OCI-LY3 (cell line): ENCODE data around the gene CLDN22.

Experiments used
- H2AFZ ChIP-seq: fragments of 200-600, 300-600 bp; shearing (Covaris generic); 2 replicates; pipeline ENCODE4 v1.6.0; 2014; ENCODE audit warnings: antibody characterized with exemption, low read depth, low read length
- H3K27ac ChIP-seq: fragments of 200-600, 300-600 bp; sonication (generic); 2 replicates; pipeline ENCODE4 v1.5.1; 2014; ENCODE audit warnings: mild to moderate bottlenecking, low read length, moderate library complexity, mixed read lengths
- H3K27me3 ChIP-seq: fragments of 200-600, 300-600 bp; sonication (generic); 2 replicates; pipeline ENCODE4 v1.6.1; 2014; ENCODE audit warnings: low read depth, low read length, mixed read lengths
- H3K36me3 ChIP-seq: fragments of 200-600, 300-600 bp; sonication (generic); replicated peaks from 2 replicates; pipeline ENCODE3; 2014; ENCODE audit warnings: low read depth, low read length, mixed read lengths
- H3K4me1 ChIP-seq: fragments of 300-600, 200-600 bp; sonication (generic); 2 replicates; pipeline ENCODE4 v1.6.1; 2014; ENCODE audit warnings: low read length, mixed read lengths
- H3K4me2 ChIP-seq: fragments of 200-600, 300-600 bp; sonication (generic); 2 replicates; pipeline ENCODE4 v1.6.1; 2014; ENCODE audit warnings: low read length, mixed read lengths
- H3K4me3 ChIP-seq: fragments of 300-600, 200-600 bp; sonication (generic); 2 replicates; pipeline ENCODE4 v1.5.1; 2014; ENCODE audit warnings: antibody characterized with exemption, mild to moderate bottlenecking, low read length, moderate library complexity
- H3K79me2 ChIP-seq: fragments of 300-600, 200-600 bp; shearing (Covaris generic); 2 replicates; pipeline ENCODE4 v1.6.1; 2014; ENCODE audit warnings: mild to moderate bottlenecking, low read length, mixed read lengths
- H3K9ac ChIP-seq: fragments of 300-600, 200-600 bp; shearing (Covaris generic); 2 replicates; pipeline ENCODE4 v1.6.0; 2014; ENCODE audit warnings: mild to moderate bottlenecking, low read length, moderate library complexity
- H3K9me3 ChIP-seq: fragments of 200-600, 300-600 bp; shearing (Covaris generic); 2 replicates; pipeline ENCODE4 v1.6.1; 2014; ENCODE audit warnings: low read length, mixed read lengths; ENCODE audit not compliant: insufficient read depth
- H4K20me1 ChIP-seq: fragments of 200-600, 300-600 bp; sonication (generic); 2 replicates; pipeline ENCODE4 v1.6.1; 2016; ENCODE audit warnings: low read length, mixed read lengths; ENCODE audit not compliant: insufficient read depth
- EZH2phosphoT487 ChIP-seq: fragments of 200-600 bp; shearing (Covaris generic); IDR thresholded peaks from 2 replicates; pipeline ENCODE4 v1.6.1; 2018; ENCODE audit warnings: antibody characterized with exemption, mixed run types, low read depth
- TF ChIP-seq, protein P1 (sequence below): fragments of 200-600, 300-600 bp; sonication (generic); IDR thresholded peaks from 2 replicates; pipeline ENCODE4 v1.5.1; 2014; ENCODE audit warnings: antibody characterized with exemption, low read length, low read depth

The CLDN22 gene

GRCh38 chr4:183356931-183357675 is 37.0 kb upstream of the CLDN22 start:
- TF ChIP-seq, protein P1, sequence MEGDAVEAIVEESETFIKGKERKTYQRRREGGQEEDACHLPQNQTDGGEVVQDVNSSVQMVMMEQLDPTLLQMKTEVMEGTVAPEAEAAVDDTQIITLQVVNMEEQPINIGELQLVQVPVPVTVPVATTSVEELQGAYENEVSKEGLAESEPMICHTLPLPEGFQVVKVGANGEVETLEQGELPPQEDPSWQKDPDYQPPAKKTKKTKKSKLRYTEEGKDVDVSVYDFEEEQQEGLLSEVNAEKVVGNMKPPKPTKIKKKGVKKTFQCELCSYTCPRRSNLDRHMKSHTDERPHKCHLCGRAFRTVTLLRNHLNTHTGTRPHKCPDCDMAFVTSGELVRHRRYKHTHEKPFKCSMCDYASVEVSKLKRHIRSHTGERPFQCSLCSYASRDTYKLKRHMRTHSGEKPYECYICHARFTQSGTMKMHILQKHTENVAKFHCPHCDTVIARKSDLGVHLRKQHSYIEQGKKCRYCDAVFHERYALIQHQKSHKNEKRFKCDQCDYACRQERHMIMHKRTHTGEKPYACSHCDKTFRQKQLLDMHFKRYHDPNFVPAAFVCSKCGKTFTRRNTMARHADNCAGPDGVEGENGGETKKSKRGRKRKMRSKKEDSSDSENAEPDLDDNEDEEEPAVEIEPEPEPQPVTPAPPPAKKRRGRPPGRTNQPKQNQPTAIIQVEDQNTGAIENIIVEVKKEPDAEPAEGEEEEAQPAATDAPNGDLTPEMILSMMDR = no peak
- TF ChIP-seq EZH2phosphoT487 = no peak
- Histone ChIP-seq H3K4me3 (no peak overlapping the region), H3K27ac (no peak overlapping the region), H2AFZ (no peak overlapping the region), H3K9me3 (no peaks in the 10 kb centered on the region), H3K36me3 (no peaks in the 10 kb centered on the region), H3K79me2 (no peaks in the 10 kb centered on the region), H3K4me1 (peaks cover 19% of the 10 kb centered on the region), H3K9ac (no peak overlapping the region), H3K27me3 (no peaks in the 10 kb centered on the region), H3K4me2 (no peak overlapping the region), H4K20me1 (no peaks in the 10 kb centered on the region)

DNA sequence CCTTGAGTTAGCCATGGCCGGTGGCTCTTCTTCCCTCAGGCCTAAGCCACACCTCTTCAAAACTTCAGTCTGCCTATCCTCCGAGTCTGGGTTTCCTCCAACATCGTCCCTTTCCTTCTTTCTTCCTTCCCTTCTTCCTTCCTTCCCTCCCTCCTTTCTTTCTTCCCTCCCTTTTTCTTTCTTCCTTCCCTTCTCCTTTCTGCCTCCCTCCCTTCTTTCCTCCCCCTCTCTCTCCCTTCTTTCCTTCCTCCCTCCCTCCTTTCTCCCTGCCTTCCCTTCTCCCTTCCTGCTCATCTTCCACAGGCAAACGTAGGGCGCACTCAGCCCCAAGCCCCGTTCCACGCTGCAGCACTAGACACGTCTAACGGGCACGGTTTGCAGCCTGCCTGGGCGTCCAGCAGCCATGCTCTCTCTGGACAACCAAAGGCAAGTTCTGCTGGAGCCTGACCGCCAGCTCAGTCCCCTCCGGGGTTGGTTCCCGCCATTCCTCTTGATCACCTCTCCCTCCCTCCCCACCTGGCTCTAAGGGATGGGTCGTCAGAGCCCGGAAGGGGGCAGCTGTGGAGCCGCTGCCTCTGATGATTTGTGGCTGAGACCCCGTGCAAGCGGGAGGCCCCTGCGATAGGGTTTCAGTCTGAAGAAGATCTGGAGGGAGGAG is 36.2 kb upstream of the CLDN22 start:
- H3K4me2 ChIP-seq = no peak overlapping the region
- no peak overlapping the region for H2AFZ ChIP-seq
- H3K27me3 ChIP-seq = no peaks in the 10 kb centered on the region
- peaks cover 27% of the 10 kb centered on the region for H3K4me1 ChIP-seq
- H3K9ac ChIP-seq = no peak overlapping the region
- H3K27ac ChIP-seq = no peak overlapping the region
- H4K20me1 ChIP-seq = no peaks in the 10 kb centered on the region
- H3K79me2 ChIP-seq = no peaks in the 10 kb centered on the region
- H3K36me3 ChIP-seq = no peaks in the 10 kb centered on the region
- H3K9me3 ChIP-seq = no peaks in the 10 kb centered on the region
- TF ChIP-seq, protein P1 = no peak
- no peak for TF ChIP-seq EZH2phosphoT487
- no peak overlapping the region for H3K4me3 ChIP-seq

DNA sequence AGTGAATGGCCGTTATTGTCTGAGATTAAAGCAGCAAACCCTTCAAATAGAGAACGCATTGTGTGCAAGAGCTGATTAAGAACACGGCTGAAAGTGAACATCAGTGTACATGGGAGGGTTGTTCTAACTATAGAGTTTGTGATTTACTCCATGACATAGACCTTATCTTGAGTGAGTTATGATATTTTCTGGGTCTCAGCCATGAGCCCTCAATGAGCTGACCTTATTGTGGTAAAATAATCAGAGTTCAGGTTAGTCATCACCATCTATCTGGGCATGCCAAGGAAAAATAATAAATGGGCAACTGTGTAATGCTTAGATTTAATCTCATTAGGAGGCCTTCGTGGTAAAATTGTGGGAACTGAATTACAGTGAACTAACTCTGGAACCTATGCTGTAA is 35.3 kb upstream of the CLDN22 start:
- Histone ChIP-seq H3K79me2 (no peaks in the 10 kb centered on the region), H3K4me2 (no peak overlapping the region), H2AFZ (no peak overlapping the region), H3K4me3 (no peak overlapping the region), H3K9me3 (no peaks in the 10 kb centered on the region), H4K20me1 (no peaks in the 10 kb centered on the region), H3K27ac (no peak overlapping the region), H3K9ac (no peak overlapping the region), H3K27me3 (no peaks in the 10 kb centered on the region), H3K36me3 (no peaks in the 10 kb centered on the region), H3K4me1 (peaks cover 36% of the 10 kb centered on the region)
- TF ChIP-seq, protein P1 = no peak
- TF ChIP-seq EZH2phosphoT487 = no peak

GRCh38 chr4:183354219-183354618 is 34.1 kb upstream of the CLDN22 start:
- TF ChIP-seq EZH2phosphoT487 = no peak
- TF ChIP-seq, protein P1 = no peak

More at GRCh38 chr4:183354219-183354618, 34.1 kb upstream of the CLDN22 start:
- no peaks in the 10 kb centered on the region for H3K9me3 ChIP-seq
- peak overlapping the region; percentile 54; the same call in 1 of the 2 replicates for H2AFZ ChIP-seq
- no peaks in the 10 kb centered on the region for H3K79me2 ChIP-seq
- H3K36me3 ChIP-seq = no peaks in the 10 kb centered on the region
- H3K4me1 ChIP-seq = peaks cover 36% of the 10 kb centered on the region
- no peak overlapping the region for H3K4me3 ChIP-seq
- H3K9ac ChIP-seq = no peak overlapping the region
- H4K20me1 ChIP-seq = no peaks in the 10 kb centered on the region
- H3K27ac ChIP-seq = no peak overlapping the region
- H3K4me2 ChIP-seq = no peak overlapping the region
- H3K27me3 ChIP-seq = no peaks in the 10 kb centered on the region
